Esophagus mucosa (tissue), 1 donor: ENCODE results near the gene MBP. TPM values are rescaled to one million over a fixed set of nuclear protein-coding genes. Genes with fewer than 3 reads are reported as not detected.

Experiments
- ATAC-seq: fragments of 200-7000 bp; cut with Tn5 transposase; one replicate; pipeline ENCODE4 v1.9.1; 2020
- total RNA-seq: library from RNA; stranded (reverse); gene quantifications from one replicate; pipeline ENCODE4 v1.2.4, GENCODE V29; 2023
- donor health status: DM: yes; HTN: yes; CAD: no.

The MBP gene
- total RNA-seq, 1 donor from 2014 or later, result 25.5 TPM

GRCh38 chr18:77065221-77065981 is 67.2 kb downstream of the MBP start:
- peak; percentile 79 for ATAC-seq

GRCh38 chr18:77063260-77063659 is 69.3 kb downstream of the MBP start:
- ATAC-seq, result no peak

- ATAC-seq, result no peak
These were observed 70.0 kb downstream of the MBP start for GRCh38 chr18:77062518-77063003.

- ATAC-seq, result peak; percentile 27
These were observed 70.6 kb downstream of the MBP start for GRCh38 chr18:77061946-77062517.

GRCh38 chr18:77061281-77061945 is 71.2 kb downstream of the MBP start:
- no peak for ATAC-seq

- no peak for ATAC-seq
These were observed 72.4 kb downstream of the MBP start for GRCh38 chr18:77060151-77060550.

GRCh38 chr18:77059294-77059916 is 73.2 kb downstream of the MBP start:
- no peak for ATAC-seq

- ATAC-seq, result no peak
These were observed 74.2 kb downstream of the MBP start for GRCh38 chr18:77058290-77058835.

GRCh38 chr18:77057006-77057395 is 75.6 kb downstream of the MBP start:
- ATAC-seq, result no peak

GRCh38 chr18:77056344-77057005 is 76.1 kb downstream of the MBP start:
- ATAC-seq, result no peak

- peak; percentile 10 for ATAC-seq
These were observed 76.9 kb downstream of the MBP start for GRCh38 chr18:77055429-77056300.

- peak; percentile 60 for ATAC-seq
These were observed 77.8 kb downstream of the MBP start for GRCh38 chr18:77054606-77055428.

- ATAC-seq, result no peak
These were observed 78.3 kb downstream of the MBP start for GRCh38 chr18:77054288-77054605.

- no peak for ATAC-seq
These were observed 78.8 kb downstream of the MBP start for GRCh38 chr18:77053616-77054287.

- no peak for ATAC-seq
These were observed 79.6 kb downstream of the MBP start for GRCh38 chr18:77052983-77053309.

GRCh38 chr18:77052297-77052982 is 80.1 kb downstream of the MBP start:
- ATAC-seq, result no peak

- ATAC-seq, result no peak
These were observed 80.8 kb downstream of the MBP start for GRCh38 chr18:77051581-77052296.

GRCh38 chr18:77049938-77050337 is 82.6 kb downstream of the MBP start:
- peak; percentile 42 for ATAC-seq
